Caki2 (cell line): Measurements from ENCODE around the gene RAD51AP1. TPM values are rescaled to one million over a fixed set of nuclear protein-coding genes. Genes with fewer than 3 reads are reported as not detected.

Source experiments
- DNase-seq: peaks from one replicate; pipeline ENCODE4 v3.0.0-alpha.2; 2015; ENCODE audit warnings: low read depth
- in situ Hi-C: cut with HindIII; loops from 2 replicates; pipeline ENCODE4 v1.10.0; 2016; ENCODE audit warnings: low sequenced_read_pairs, low pct_unique_long_range_greater_than_20kb, mixed read lengths
- total RNA-seq: library from RNA; depleted of rRNA; stranded (reverse); fragments of >200 nt; shearing (Covaris generic); gene quantifications from 2 replicates; pipeline ENCODE4 v1.2.3, GENCODE V29; 2014; ENCODE audit warnings: low replicate concordance; rRNA removed

RAD51AP1 gene
- total RNA-seq, 1 experiment from 2014 or later, result 40.0 TPM

DNA sequence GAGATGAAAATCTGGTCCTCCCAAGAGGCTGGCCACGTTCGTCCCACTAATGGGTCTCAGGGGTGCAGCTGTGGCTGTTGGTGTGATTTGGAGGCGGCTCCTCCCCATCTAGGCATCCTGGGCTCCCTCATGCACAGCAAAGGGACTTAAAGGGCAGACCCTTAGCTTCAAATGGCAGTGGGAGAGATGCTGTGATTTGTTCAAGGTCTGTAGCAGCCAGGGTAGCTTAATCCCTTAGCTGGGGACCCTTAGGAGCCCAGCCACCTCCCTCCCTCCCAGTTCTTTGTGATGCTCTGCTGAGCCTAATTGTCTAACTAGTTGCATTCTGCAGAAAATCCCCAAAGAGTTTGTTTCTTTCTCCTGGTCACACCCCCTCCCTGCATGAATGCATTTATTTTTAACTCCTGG, 41.6 kb downstream of the RAD51AP1 start:
- DNase-seq, result no peak

DNA sequence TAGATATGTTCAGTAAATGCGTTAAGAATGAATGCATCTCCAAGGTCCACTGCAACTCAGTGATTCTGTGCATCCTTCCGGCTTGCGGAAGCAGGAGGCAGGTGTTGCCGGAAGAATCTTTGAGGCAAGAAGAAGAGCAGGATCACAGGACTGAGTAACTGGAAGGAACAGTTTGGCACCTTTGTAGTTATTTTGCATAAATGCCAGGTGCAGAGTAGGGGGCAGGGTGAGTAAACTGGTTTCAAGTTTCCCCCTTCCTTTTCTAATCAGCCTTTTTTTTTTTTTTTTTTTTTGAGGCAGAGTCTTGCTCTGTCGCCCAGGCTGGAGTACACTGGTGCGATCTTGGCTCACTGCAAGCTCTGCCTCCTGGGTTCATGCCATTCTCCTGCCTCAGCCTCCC, 45.6 kb downstream of the RAD51AP1 start:
- DNase-seq, result no peak
- in situ Hi-C loops, result no loop called here

More for the DNA sequence above, 41.6 kb downstream of the RAD51AP1 start:
- in situ Hi-C loops, result no loop called here

DNA sequence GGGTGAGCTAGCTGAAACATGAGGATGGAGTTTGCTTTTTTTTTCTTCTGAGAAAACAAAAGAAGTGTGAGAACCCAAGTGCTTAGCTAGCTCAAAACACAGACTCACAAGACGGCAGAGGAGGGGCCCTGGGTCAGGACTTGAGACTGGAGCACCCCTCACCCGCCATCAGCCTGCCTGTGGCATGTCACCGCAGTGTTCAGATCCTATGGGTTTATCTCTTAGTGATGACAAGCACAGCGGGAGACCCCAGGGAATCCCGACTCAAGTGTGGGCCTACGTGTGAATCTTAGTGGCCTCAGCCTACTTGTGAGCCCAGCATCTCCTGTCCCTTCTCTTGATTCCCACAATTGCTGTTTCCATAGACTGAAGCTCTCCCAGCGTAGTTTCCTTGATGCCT, 46.2 kb downstream of the RAD51AP1 start:
- no peak for DNase-seq
- in situ Hi-C loops, result no loop called here

DNA sequence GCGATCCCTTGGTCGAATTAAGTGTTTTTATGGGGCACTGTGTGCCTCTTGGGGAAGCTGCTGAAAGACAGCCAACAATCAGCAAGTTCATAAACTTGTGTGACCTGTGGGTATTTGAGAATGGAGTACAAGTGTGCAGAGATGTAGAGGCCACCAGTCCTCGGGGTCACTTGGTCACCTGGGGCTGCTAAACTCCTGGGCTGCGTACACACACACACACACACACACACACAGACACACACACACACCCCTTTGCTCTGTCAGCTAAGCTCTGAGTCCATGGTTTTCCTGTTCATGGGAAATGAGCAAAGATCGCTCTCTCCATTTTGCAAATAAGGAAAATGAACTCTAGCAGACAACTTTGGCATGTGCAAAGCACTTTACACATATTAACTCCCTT, 47.8 kb downstream of the RAD51AP1 start:
- in situ Hi-C loops, result no loop called here
- DNase-seq, result no peak

DNA sequence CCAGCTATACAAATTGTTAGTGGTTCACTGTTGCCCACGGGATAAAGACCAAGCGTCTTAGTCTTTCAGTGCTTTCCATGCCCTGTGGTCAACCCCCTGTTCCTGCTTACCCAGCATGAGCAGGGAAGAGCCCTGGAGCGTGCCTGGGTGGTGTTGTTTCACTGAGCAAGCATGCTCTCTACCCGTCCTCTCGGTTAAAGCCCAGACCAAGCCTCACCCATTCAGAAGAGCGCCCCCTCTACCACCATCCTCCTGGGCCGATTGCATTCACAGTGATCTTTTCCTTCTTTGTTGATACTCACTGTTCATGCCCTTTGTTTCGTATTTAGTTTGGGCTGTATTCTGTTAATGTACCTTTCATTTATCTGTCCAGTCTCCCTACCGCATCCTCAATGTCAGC, 48.4 kb downstream of the RAD51AP1 start:
- in situ Hi-C loops, result no loop called here

DNA sequence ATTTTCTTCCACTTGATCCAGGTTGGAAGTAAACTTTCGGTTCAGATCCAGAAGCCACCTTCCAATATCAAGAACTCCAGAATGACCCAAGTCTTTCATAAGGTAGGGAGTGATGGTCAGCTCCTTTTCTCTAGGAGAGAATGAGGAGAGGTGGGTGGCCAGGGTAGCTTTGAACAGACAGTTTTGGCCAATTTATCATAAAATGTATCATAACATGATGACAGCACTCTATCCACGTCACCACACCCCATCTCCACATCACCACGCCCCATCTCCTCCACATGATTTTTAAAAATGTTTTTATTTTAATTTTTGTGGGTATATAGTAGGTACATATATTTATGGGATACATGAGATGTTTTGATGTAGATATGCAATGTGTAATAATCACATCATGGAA, 50.2 kb downstream of the RAD51AP1 start:
- no peak for DNase-seq
- in situ Hi-C loops, result no loop called here

More for the DNA sequence above, 48.4 kb downstream of the RAD51AP1 start:
- no peak for DNase-seq

DNA sequence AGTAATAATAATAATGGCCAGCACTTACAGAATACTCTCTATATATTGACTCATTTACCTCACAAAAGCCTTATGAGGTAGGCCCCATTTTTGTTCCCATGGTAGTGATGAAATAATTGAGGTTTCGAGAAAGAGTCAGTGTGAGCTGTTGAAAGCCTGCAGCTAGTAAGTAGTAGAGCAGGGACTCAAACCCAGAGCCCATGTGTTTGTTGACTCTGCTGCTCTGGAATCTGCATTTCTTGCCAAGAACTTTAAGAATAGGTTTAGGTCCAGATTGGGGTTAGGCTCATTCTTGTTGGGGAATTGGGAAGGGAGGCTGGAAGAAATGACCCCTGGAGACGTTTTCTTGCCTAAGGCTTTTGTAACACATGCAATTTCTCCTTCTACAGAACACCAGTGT, 51.3 kb downstream of the RAD51AP1 start:
- in situ Hi-C loops, result no loop called here
- DNase-seq, result no peak

DNA sequence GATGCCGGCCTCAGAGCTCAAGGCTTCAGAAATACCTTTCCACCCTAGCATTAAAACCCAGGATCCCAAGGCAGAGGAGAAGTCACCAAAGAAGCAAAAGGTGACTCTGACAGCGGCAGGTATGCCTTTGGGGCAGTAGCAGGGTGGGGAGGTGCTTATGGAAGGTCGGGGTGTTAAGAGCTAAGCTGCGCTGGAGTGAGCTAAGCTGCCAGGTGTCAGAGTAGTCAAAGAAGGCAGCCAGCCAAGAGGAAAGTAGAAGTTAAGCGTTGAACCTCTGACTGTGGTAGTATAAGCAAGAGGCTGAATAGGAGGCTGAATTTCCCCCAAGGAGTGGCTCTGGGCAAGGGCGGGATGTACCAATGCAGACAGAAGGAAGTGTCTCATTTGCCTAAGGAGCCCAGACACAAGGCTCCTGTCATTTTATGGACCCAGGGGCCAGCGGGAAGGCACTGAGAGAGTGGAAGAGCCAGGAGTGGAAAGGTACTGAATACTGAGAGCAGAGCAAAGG, 52.5 kb downstream of the RAD51AP1 start:
- in situ Hi-C loops, result no loop called here

DNA sequence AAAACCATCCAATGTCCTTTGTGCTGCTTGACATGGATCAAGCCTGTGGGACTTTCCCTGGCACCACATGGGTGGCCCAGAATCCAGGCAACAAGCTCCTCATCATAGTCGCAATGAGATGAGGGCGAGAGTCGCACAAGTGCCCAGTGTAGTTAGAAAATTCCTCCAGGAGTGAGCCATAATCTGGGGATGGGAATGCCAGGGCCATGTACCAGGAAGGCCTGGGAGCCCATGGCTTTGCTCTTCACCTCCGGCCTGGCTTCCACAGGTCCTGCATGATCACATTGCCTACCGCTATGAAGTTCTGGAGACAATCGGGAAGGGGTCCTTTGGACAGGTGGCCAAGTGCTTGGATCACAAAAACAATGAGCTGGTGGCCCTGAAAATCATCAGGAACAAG, 57.2 kb downstream of the RAD51AP1 start:
- DNase-seq, result no peak
- in situ Hi-C loops, result no loop called here

More for the DNA sequence above, 52.5 kb downstream of the RAD51AP1 start:
- DNase-seq, result no peak

DNA sequence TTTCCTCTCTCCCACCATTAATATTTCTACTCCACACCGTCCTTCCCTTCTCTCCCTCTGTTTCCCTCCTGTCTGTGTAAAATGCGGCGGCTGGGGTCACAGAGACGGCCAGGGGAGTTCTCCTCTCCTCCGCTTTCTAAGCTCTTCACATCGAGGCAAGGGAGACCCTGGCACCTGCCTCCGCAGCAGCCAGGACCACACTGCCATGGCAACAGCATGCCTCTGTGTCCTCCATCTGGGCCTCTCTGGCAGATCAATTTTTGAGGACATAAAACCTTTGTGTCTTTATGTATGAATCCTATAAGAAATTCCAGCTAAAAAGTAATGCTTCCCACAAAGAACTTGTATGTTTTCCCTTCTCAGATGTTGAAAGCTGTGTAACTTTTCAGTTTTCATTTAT, 64.7 kb downstream of the RAD51AP1 start:
- in situ Hi-C loops, result no loop called here
- no peak for DNase-seq

DNA sequence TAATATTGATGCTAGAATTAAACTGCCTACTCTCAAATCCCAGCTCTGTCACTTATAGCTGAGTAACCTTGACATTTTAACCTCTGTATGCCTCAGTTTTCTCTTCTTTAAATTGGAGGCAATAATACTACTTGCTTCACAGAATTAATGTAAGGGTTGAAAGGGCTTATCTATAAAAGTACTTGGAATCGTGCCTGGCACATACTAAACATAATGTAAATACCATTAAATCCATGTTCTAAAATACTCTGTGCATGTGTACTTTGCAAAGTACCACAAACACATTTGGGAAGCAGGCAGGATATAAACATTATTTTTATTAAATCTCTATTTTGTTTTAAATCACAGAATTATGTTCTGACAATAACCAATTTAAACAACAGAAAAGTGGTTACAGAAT, 65.3 kb downstream of the RAD51AP1 start:
- in situ Hi-C loops, result no loop called here
- DNase-seq, result no peak

DNA sequence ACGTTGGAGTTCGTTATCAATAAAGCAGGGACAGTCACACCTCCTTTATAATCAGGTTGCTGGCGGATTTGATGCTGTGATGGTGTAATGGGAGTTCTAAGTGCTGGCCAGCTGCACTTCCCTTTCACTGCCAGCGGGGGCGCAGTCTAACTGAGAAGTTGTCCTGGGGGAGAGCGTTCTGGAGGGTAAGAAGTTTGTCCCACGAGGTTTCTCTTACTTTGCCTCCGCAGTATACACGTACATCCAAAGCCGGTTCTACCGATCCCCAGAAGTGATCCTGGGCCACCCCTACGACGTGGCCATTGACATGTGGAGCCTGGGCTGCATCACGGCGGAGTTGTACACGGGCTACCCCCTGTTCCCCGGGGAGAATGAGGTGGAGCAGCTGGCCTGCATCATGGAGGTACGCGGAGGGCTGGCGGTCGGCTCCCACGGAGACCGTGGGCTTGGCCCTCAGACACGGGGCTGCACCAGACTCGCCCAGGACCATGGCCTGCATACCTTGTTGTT, 66.0 kb downstream of the RAD51AP1 start:
- DNase-seq, result peak; percentile 76
- in situ Hi-C loops, result no loop called here

DNA sequence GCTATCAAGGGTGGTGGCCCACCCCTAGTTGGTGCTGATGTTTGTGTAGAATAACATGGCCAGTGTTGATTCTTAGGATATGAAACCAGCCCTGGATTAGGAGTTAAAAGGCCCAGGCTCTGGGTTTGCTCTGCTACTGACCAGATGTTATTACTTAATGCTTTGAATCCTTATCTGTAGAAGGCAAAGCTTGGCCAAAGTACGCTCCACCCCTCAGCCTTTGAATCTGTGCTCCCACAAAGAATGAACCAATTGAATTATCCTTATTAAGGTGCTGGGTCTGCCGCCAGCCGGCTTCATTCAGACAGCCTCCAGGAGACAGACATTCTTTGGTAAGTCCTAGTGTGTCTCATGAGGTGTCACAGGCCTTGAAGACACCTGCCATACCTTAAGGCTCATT, 68.4 kb downstream of the RAD51AP1 start:
- in situ Hi-C loops, result no loop called here
- DNase-seq, result no peak

DNA sequence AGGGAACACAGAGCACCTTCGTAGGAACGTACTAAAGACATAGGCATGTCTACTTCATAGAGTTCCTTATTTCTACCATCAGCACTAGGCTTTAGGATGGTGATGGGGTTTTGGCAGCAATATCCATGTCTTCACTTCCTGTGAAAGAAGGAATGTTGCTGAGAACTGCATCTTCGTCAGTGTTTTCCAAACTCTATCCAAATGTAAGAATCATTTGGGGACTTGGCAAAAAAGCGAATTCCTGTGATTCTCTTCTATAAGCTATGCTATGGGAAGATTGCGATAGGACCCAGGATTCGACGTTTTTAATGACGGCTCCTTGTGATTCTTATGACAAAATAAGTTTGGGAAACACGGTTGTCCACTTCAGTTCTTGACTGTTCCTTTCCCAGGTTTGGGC, 70.4 kb downstream of the RAD51AP1 start:
- no peak for DNase-seq

More for the DNA sequence above, 70.4 kb downstream of the RAD51AP1 start:
- in situ Hi-C loops, result no loop called here

Other genes with a start within 250 kb of the RAD51AP1 start
- gene TIGAR, start 217.7 kb upstream of the RAD51AP1 start, total RNA-seq, result 11.1 and 13.4 TPM in 2 replicates
- not detected in 2 replicates for gene FGF23, start 159.2 kb upstream of the RAD51AP1 start, total RNA-seq
- not detected in 2 replicates for gene FGF6, start 93.1 kb upstream of the RAD51AP1 start, total RNA-seq
- 7.5 and 30.6 TPM in 2 replicates for gene DYRK4, start 23.3 kb downstream of the RAD51AP1 start, total RNA-seq
- gene AKAP3, start 110.2 kb downstream of the RAD51AP1 start, total RNA-seq, result 3.2 TPM in 1 of 2 replicates, not detected in the other
- gene NDUFA9, start 110.2 kb downstream of the RAD51AP1 start, total RNA-seq, result 109 and 153 TPM in 2 replicates
- not detected in 2 replicates for gene GALNT8, start 181.5 kb downstream of the RAD51AP1 start, total RNA-seq